ENCODE data around the gene ZNF221.
"Not testable (repeated sequence)": the region's sequence is repeated elsewhere in the genome, so short reads cannot be mapped to it uniquely, and the experiment has no call there.

- not testable (repeated sequence) for TF ChIP-seq CTCF (IDR thresholded peaks at IDR 0.05; ENCODE audit: low read depth, low read length, missing input control); FOXA1 (IDR thresholded peaks at IDR 0.05); YY1 (IDR thresholded peaks at IDR 0.05); SP1 (IDR thresholded peaks at IDR 0.05); REST (IDR thresholded peaks at IDR 0.05); GABPA (IDR thresholded peaks at IDR 0.05 in 1 of 2, conservative IDR thresholded peaks at IDR 0.05 in 1 of 2); MAX (IDR thresholded peaks at IDR 0.05); JUND (IDR thresholded peaks at IDR 0.05); TAF1 (conservative IDR thresholded peaks at IDR 0.05)
These were observed 1.2 kb upstream of the ZNF221 start for GRCh38 chr19:43949803-43950202.

Measured in liver (tissue), 3 donors.